ENCODE results near the gene MSH2. TPM values are rescaled to one million over a fixed set of nuclear protein-coding genes. Genes with fewer than 3 reads are reported as not detected.

The MSH2 gene
- total and polyA plus RNA-seq, 2 of the 13 experiments (the other 11 are each of a cell fraction or from before 2014, with no cell fraction given): 19.9 to 76.3 TPM

- TF ChIP-seq MTA1 (CRISPR knock-in tag; IDR thresholded peaks at IDR 0.05; ENCODE audit: borderline replicate concordance) (no peak), SNAI1 (CRISPR knock-in tag; IDR thresholded peaks at IDR 0.05; ENCODE audit: borderline replicate concordance) (no peak), ZSCAN21 (CRISPR knock-in tag; IDR thresholded peaks at IDR 0.05; ENCODE audit: borderline replicate concordance) (no peak), MAF1 (CRISPR knock-in tag; IDR thresholded peaks at IDR 0.05; ENCODE audit: borderline replicate concordance) (no peak), NFKBIZ (CRISPR knock-in tag; IDR thresholded peaks at IDR 0.05) (no peak), THRA (CRISPR knock-in tag; IDR thresholded peaks at IDR 0.05; ENCODE audit: borderline replicate concordance) (no peak), ZNF703 (CRISPR knock-in tag; IDR thresholded peaks at IDR 0.05; ENCODE audit: borderline replicate concordance) (no peak), ZNF563 (CRISPR knock-in tag; IDR thresholded peaks at IDR 0.05) (no peak), ZFX (CRISPR knock-in tag; IDR thresholded peaks at IDR 0.05; ENCODE audit: low read depth) (peak; percentile 51; the same call in 1 of the 2 replicates), PAXIP1 (CRISPR knock-in tag; conservative IDR thresholded peaks at IDR 0.05) (peak; percentile 53; the same call in 1 of the 2 replicates), ZNF335 (CRISPR knock-in tag; IDR thresholded peaks at IDR 0.05) (0 out of 2 replicates have a peak, but pooled peaks have one; percentile 42), JUN (CRISPR knock-in tag; IDR thresholded peaks at IDR 0.05) (0 out of 2 replicates have a peak, but pooled peaks have one; percentile 52), ZBTB7B (CRISPR knock-in tag; IDR thresholded peaks at IDR 0.05) (peak; percentile 34; the same call in 1 of the 2 replicates), NCOR1 (IDR thresholded peaks at IDR 0.05; ENCODE audit: borderline replicate concordance, low read length) (peak; percentile 33; the same call in 1 of the 2 replicates), MNT (IDR thresholded peaks at IDR 0.05) (no peak), HOXD1 (CRISPR knock-in tag; IDR thresholded peaks at IDR 0.05) (no peak)
- TF ChIP-seq, protein P1, sequence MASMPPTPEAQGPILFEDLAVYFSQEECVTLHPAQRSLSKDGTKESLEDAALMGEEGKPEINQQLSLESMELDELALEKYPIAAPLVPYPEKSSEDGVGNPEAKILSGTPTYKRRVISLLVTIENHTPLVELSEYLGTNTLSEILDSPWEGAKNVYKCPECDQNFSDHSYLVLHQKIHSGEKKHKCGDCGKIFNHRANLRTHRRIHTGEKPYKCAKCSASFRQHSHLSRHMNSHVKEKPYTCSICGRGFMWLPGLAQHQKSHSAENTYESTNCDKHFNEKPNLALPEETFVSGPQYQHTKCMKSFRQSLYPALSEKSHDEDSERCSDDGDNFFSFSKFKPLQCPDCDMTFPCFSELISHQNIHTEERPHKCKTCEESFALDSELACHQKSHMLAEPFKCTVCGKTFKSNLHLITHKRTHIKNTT (CRISPR knock-in tag; IDR thresholded peaks at IDR 0.05): no peak
- TF ChIP-seq, protein P2, sequence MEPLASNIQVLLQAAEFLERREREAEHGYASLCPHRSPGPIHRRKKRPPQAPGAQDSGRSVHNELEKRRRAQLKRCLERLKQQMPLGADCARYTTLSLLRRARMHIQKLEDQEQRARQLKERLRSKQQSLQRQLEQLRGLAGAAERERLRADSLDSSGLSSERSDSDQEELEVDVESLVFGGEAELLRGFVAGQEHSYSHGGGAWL (CRISPR knock-in tag; IDR thresholded peaks at IDR 0.05): no peak
- TF ChIP-seq, protein P3, sequence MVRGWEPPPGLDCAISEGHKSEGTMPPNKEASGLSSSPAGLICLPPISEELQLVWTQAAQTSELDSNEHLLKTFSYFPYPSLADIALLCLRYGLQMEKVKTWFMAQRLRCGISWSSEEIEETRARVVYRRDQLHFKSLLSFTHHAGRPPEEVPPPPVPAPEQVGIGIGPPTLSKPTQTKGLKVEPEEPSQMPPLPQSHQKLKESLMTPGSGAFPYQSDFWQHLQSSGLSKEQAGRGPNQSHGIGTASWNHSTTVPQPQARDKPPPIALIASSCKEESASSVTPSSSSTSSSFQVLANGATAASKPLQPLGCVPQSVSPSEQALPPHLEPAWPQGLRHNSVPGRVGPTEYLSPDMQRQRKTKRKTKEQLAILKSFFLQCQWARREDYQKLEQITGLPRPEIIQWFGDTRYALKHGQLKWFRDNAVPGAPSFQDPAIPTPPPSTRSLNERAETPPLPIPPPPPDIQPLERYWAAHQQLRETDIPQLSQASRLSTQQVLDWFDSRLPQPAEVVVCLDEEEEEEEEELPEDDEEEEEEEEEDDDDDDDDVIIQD (CRISPR knock-in tag; IDR thresholded peaks at IDR 0.05; ENCODE audit: low read depth): peak; percentile 61
These were observed 48.7 kb upstream of the MSH2 start (continued) for GRCh38 chr2:47354013-47354847.
